ENCODE data around the gene ADRB2.

The ADRB2 gene

GRCh38 chr5:148844433-148845280 lies 18.2 kb downstream of the ADRB2 start:
- Mint-ChIP-seq H3K9me3 (no peaks in the 10 kb centered on the region), H3K4me1 (no peaks in the 10 kb centered on the region), H3K4me3 (no peak overlapping the region), H3K36me3 (ENCODE audit: low read depth) (no peaks in the 10 kb centered on the region), H3K27ac (no peak overlapping the region), H3K27me3 (ENCODE audit: low read depth) (peaks cover 10% of the 10 kb centered on the region)
- TF ChIP-seq CTCF (IDR thresholded peaks at IDR 0.05; ENCODE audit: unreplicated experiment in 3 of 3) = no peak

- TF ChIP-seq CTCF (IDR thresholded peaks at IDR 0.05; ENCODE audit: unreplicated experiment in 3 of 3) = no peak
- Mint-ChIP-seq H3K36me3 (ENCODE audit: low read depth) (no peaks in the 10 kb centered on the region), H3K4me3 (no peak overlapping the region), H3K27ac (no peak overlapping the region), H3K4me1 (no peaks in the 10 kb centered on the region), H3K27me3 (ENCODE audit: low read depth) (peaks cover 9% of the 10 kb centered on the region), H3K9me3 (no peaks in the 10 kb centered on the region)
Measured at GRCh38 chr5:148846930-148847329, 20.5 kb downstream of the ADRB2 start.

- Mint-ChIP-seq H3K36me3 (ENCODE audit: low read depth) (no peaks in the 10 kb centered on the region), H3K4me3 (no peak overlapping the region), H3K27me3 (ENCODE audit: low read depth) (peaks cover 9% of the 10 kb centered on the region), H3K27ac (no peak overlapping the region), H3K9me3 (no peaks in the 10 kb centered on the region), H3K4me1 (no peaks in the 10 kb centered on the region)
- TF ChIP-seq CTCF (IDR thresholded peaks at IDR 0.05; ENCODE audit: unreplicated experiment in 3 of 3) = no peak
Measured at GRCh38 chr5:148847456-148847855, 21.0 kb downstream of the ADRB2 start.

GRCh38 chr5:148848393-148849031 lies 22.1 kb downstream of the ADRB2 start:
- Mint-ChIP-seq H3K36me3 (ENCODE audit: low read depth) (no peaks in the 10 kb centered on the region), H3K4me3 (no peak overlapping the region), H3K9me3 (no peaks in the 10 kb centered on the region), H3K4me1 (no peaks in the 10 kb centered on the region), H3K27me3 (ENCODE audit: low read depth) (peaks cover 9% of the 10 kb centered on the region), H3K27ac (no peak overlapping the region)
- no peak for TF ChIP-seq CTCF (IDR thresholded peaks at IDR 0.05; ENCODE audit: unreplicated experiment in 3 of 3)

GRCh38 chr5:148849461-148849860 lies 23.1 kb downstream of the ADRB2 start:
- TF ChIP-seq CTCF (IDR thresholded peaks at IDR 0.05; ENCODE audit: unreplicated experiment in 3 of 3) = no peak
- H3K9me3 Mint-ChIP-seq = no peaks in the 10 kb centered on the region
- H3K4me1 Mint-ChIP-seq = no peaks in the 10 kb centered on the region
- peaks cover 5% of the 10 kb centered on the region for H3K27me3 Mint-ChIP-seq (ENCODE audit: low read depth)
- no peak overlapping the region for H3K4me3 Mint-ChIP-seq
- H3K27ac Mint-ChIP-seq = no peak overlapping the region
- no peaks in the 10 kb centered on the region for H3K36me3 Mint-ChIP-seq (ENCODE audit: low read depth)
